GM21447 (cell line): ENCODE results near the gene SPAG5.
"Not testable (repeated sequence)": the region's sequence is repeated elsewhere in the genome, so short reads cannot be mapped to it uniquely, and the experiment has no call there.

Source experiments
- ATAC-seq: cut with Tn5 transposase; IDR thresholded peaks from one replicate; pipeline ENCODE4 v1.9.1; 2021; ENCODE audit not compliant: unreplicated experiment

The SPAG5 gene

DNA sequence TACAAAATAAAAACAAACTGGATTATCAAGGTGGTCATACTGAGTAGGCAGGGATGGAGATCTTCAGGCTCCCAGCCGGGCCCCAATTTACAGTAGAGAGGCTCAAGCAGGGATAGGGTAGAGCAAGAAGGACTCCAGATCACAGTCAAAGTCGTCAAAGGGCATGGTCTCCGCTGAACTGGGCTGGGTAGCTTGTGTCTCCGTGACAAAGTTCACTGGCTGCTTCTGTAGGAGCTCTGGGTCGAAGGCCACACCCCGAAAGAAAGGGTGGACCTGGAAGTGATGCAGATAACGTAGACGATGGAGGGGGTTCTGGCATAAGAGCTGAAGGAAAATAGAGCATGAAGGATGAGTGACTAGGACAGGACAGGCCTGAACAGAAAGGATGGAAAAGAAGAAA, 11.6 kb upstream of the SPAG5 start:
- no peak for ATAC-seq

GRCh38 chr17:28604031-28604430, 5.2 kb upstream of the SPAG5 start:
- ATAC-seq = not testable (repeated sequence)

DNA sequence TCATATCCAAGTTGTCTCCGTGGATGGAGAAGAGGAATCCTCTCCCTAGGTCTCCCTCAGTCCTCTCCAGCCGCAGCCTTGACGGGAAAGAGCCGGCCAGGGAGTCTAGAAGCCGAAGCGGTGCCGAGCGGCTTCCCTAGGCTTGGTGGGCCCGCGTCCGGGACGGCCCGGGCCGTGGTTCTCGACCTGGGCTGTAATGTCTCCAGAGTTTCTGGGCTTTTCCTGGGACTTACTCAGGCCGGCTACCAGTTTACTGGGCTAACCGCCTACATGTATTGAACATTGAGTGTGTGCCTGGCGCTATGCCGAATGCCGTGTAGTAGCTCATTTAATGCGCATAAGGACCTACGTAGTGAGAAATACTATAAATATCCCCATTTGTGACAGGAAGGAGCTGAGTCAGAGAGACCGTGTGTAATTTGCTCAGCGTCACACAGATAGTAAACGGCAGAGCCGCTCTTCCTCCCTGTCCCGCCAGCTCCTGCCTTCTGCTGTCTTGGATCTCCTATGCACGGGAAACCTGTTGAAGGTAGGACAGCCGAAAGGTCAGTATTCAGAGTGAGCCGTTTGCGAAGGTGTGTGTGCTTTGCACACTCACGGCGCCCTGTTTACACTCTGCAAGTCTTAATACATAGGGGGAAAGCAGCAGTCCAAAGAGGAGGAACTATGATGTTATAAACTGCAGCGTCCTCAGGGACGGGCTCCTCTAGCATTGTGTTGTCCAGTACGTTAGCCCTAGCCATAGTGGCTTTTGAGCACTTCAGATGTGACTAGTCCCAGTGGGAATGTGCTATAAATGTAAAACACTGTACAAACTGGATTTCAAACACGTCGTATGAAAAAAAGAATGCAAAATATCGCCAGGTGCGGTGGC, 723 bp upstream of the SPAG5 start:
- ATAC-seq = peak; percentile 51

DNA sequence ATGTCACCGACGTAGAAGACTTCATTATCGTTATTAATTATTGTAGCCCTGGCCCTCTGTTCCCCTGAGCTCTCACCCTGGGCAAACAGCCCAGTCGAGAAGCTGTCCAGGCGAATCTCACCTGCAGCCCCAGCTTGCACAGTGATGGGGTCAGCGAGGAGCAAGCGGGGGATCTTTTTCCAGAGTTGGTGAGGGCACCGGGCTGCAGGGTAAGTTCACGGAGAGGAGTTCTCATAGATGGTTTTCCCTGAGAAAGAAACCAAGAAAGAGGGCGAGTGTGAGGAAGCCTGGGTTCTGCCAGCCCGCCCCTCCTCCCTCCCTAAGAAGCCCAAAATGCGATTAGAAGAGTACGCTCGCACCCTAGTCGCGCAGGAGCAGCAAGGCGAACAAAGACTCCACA, 436 bp downstream of the SPAG5 start:
- peak; percentile 5 for ATAC-seq

DNA sequence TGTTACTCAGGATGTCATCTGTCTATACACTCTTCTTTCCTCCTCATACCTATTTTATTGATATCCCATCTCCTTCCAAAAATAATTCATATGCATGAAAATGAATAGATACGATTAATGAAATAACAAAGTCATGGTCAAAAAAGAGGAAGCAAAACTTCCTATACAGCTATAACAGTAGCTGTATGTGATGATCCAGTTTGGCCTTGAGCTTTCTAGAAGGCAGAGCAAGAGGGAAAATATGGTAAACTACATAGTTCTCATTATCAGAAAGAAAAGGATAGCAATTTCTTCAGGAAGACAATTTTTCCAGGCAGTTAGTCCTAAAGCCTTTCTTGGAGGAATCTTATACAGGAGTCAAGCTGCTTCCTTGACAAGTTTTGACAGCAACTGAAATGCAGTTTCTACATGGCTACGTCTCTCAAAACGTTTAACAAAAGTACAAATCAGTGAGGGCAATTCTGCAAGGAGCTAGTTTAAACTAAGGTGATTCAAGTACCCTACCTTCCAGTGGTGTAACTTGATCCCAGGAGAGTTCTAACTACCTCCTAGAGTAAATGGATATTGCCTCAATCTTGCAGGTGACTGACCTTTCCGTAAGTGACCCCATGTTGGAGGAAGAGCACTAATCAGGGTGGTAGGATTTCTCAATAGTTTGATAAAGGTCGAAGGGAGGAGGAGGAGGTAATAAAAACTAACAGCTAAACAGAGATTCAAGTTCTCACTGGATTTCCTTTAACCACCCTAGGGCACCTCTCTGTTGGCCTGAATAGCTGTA, 1.0 kb downstream of the SPAG5 start:
- no peak for ATAC-seq

- ATAC-seq = no peak
Measured at GRCh38 chr17:28592260-28592659, 6.6 kb downstream of the SPAG5 start.

DNA sequence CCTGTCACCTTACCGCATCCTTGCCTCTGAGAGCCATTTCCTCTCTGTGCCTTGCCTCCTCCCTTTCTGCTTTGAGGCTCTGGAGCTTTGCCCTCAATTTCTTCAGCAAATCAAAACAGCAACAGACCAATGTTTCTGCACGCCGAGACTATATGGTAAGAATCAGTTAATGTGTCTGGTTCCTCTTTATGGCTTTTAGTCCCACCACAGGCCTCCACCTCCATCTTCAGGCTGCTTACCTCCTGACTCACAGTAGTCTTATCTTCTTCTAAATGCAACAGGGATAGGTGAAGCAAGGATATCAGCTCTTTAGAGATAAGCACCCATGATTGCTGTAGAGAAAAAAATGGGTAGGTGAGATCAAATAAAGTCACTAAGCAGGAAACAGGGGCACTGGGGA, 13.0 kb downstream of the SPAG5 start:
- ATAC-seq = no peak

DNA sequence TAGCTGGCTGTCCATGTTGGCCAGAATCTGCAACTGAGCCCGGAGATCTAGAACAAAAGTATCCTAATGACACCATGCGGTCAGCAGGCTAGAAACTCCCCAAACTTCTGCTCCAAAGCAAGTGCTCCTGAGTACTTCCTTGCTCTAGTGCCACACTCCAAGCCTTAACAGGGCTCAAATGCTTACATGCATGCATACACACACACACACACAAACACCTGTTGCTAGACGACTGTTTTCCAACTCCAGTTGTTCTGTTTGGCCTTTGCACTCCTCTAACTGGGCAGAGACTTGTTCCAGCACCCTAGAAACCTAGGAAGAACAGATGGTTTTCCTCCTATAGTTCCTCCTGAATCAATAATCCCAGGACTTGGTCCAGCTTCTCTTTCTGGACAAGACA, 14.4 kb downstream of the SPAG5 start:
- ATAC-seq = no peak

DNA sequence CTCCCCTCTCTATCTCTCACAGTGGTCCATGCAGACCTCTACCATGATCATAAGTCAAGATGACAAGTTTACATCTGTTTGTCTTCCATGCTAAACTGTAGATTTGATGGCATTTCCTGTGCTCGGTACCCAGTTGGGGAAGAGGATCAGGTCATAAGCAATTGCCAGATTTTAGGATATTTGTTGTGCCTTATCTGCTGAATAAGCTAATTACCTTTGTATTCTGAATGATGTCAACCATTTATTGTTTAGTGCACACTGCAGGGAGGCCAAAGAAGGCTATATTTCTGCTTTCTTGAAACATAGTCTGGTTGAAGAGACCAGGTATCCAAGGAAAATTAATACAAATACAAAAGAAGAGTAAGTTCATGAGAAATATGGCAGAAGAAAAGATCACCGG, 16.3 kb downstream of the SPAG5 start:
- no peak for ATAC-seq

DNA sequence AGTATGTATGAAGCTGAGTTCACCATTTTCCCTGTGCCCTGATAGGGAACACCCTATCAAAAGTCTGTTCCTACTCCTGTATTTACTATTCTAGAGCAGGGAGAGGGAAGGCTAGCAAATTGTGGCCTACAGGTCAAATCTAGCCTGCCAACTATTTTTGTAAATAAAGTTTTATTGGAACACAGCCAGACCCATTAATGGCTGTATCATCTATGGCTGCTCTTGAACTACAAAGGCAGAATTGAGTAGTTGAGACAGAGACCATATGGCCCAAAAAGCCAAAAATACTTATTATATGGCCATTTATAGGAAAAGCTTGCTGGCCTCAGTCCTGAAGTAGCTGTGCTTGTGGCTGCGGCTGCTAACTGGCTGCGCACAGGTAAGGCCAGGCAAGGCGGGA, 17.9 kb downstream of the SPAG5 start:
- ATAC-seq = no peak

DNA sequence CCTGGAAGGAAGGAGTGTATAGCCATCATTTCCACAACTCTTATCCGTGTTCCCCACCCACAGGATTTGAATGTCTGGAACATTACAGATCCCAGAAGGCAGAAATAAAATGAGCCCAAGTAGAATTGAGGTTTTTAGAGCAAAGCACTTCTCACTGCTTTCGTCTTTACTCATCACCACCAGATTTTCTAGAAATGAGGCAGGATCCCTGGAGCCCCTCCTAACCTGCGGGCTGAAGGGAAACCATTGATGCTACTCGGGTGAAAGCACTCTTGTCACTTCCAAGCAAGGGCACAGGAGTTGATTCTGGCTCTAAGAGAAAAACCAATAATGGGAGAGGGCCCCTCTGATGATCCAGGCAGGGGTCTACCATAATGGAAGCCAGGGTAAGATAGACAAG, 19.3 kb downstream of the SPAG5 start:
- no peak for ATAC-seq

GRCh38 chr17:28578246-28579195, 20.3 kb downstream of the SPAG5 start:
- ATAC-seq = no peak

DNA sequence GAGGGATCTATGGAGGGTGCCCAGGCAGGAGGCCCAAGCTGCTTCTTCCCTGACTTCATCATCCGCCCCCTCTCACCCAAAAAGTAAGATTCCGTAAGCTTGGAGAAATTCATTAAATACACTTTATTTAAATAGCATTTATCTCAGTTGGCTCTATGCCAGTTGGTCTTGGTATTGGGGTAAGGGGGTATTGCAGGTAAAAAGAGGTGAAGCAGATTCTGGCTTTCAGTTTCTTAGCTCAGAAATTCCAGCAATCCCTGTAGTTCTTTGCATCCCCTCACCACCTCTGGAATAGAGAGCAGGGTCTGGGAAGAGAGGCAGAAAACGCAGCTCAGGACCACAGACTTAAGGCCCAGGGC, 21.4 kb downstream of the SPAG5 start:
- no peak for ATAC-seq

GRCh38 chr17:28576758-28577465, 21.9 kb downstream of the SPAG5 start, which contains the start of gene ALDOC:
Gene ALDOC (minus strand): TSS chr17:28576895. CDS start chr17:28575532, 1,363 bp downstream.
- ATAC-seq = peak; percentile 73

- ATAC-seq = not testable (repeated sequence)
Measured at GRCh38 chr17:28576016-28576415, 22.8 kb downstream of the SPAG5 start.

DNA sequence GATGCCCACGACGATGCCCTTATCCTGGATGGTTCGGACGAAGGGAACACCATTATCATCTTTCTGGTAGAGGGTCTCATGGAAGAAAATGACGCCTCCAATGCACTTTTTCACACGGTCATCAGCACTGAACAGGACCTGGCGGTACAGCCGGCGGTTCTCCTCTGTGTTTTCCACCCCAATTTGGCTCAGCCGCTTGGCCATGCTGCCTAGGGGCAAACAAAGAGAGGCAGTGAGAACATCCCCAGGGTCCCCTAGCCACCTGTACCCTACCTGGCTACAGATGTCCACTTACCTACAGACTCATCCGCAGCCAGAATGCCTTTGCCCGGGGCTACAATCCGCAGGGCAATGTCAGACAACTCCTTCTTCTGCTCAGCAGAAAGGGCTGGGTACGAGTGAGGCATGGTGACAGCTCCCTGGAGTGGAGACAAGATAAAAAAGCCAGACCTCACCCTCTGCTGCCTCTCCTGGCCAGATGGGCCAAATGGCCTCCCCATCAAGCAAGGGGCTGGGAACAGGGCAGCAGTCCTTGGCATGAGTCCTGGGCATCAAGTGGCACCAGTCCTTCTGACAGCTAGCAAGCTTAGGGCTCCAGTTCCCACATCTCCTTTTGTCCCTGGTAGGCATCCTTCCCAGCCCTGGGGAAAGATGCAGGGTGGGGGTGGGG, 23.6 kb downstream of the SPAG5 start:
- no peak for ATAC-seq

GRCh38 chr17:28574526-28574925, 24.3 kb downstream of the SPAG5 start:
- no peak for ATAC-seq

GRCh38 chr17:28573966-28574480, 24.8 kb downstream of the SPAG5 start:
- ATAC-seq = no peak

GRCh38 chr17:28573521-28573920, 25.3 kb downstream of the SPAG5 start:
- ATAC-seq = no peak

- ATAC-seq = no peak
Measured at GRCh38 chr17:28573040-28573380, 25.8 kb downstream of the SPAG5 start.
